ENCODE measurements around the gene HYLS1. TPM values are rescaled to one million over a fixed set of nuclear protein-coding genes. Genes with fewer than 3 reads are reported as not detected.

Gene HYLS1
- total RNA-seq, 1 experiment from 2014 or later = 8.6 TPM

GRCh38 chr11:125946712-125947418 lies 59.4 kb downstream of the HYLS1 start:
- H3K4me1 ChIP-seq (ENCODE audit: insufficient read depth, low read length) = peaks cover under 1% of the 10 kb centered on the region; the same call in 1 of the 2 replicates
- H3K56ac ChIP-seq (ENCODE audit: insufficient read length, low read depth, low read length) = no peak overlapping the region
- no peak overlapping the region for H4K8ac ChIP-seq (replicated peaks; ENCODE audit: insufficient read length, low read depth, low read length)
- H2BK20ac ChIP-seq (ENCODE audit: low read depth, low read length, poor library complexity, severe bottlenecking) = no peak overlapping the region
- no peak overlapping the region for H3K4ac ChIP-seq (ENCODE audit: low read depth, low read length)
- no peak overlapping the region for H2BK5ac ChIP-seq (ENCODE audit: insufficient read length, low read length)
- no peaks in the 10 kb centered on the region for H3K9me3 ChIP-seq (ENCODE audit: control insufficient read depth, low read depth, low read length)
- TF ChIP-seq CTCF (conservative IDR thresholded peaks at IDR 0.05) = no peak
- H3K27me3 ChIP-seq (ENCODE audit: insufficient read depth, low read length) = no peaks in the 10 kb centered on the region
- no peak overlapping the region for H3T11ph ChIP-seq (ENCODE audit: low read length)
- no peaks in the 10 kb centered on the region for H3K79me2 ChIP-seq (ENCODE audit: insufficient read depth, low read length)
- H3K27ac ChIP-seq (ENCODE audit: insufficient read length, low read depth, low read length) = no peak overlapping the region
- Mint-ChIP-seq H3K27ac (no peak overlapping the region), H3K4me1 (peaks cover 10 to 18% of the 10 kb centered on the region in 2 experiments), H3K36me3 (ENCODE audit: insufficient read depth in 1 of 3, low read depth in 3 of 3) (no peaks in the 10 kb centered on the region; a peak in 1 of 7 replicates), H3K9me3 (no peaks in the 10 kb centered on the region), H3K27me3 (ENCODE audit: low read depth) (no peaks in the 10 kb centered on the region; the same call in 1 of the 2 replicates), H3K4me3 (no peak overlapping the region)
- WGBS (ENCODE audit: extremely low coverage, insufficient read length, low lambda C conversion rate) = no CpG with 5 or more reads among the region's 14 CpGs
- no peak overlapping the region for H4K91ac ChIP-seq (ENCODE audit: insufficient read length, low read depth, low read length)
- no peak overlapping the region for H3K9ac ChIP-seq (ENCODE audit: extremely low read depth, insufficient read length, low read length)
- no peaks in the 10 kb centered on the region for H3K23me2 ChIP-seq (ENCODE audit: insufficient read length, low read depth, low read length, poor library complexity, severe bottlenecking)
- no peak for DNase-seq
- no peak overlapping the region for H2AFZ ChIP-seq (ENCODE audit: low read length)
- H2AK5ac ChIP-seq (ENCODE audit: insufficient read length, low read length) = no peak overlapping the region
- H3K18ac ChIP-seq (ENCODE audit: insufficient read length, low read depth, low read length) = no peak overlapping the region
- no peak overlapping the region for H2BK15ac ChIP-seq (ENCODE audit: low read depth, low read length)
- no peak overlapping the region for H2BK12ac ChIP-seq (ENCODE audit: insufficient read length, low read depth, low read length)
- no peak overlapping the region for H3K23ac ChIP-seq (ENCODE audit: insufficient read length, low read depth, low read length)
- no peak overlapping the region for H3K14ac ChIP-seq (ENCODE audit: insufficient read depth, low read length)
- no peaks in the 10 kb centered on the region for H3K79me1 ChIP-seq (ENCODE audit: insufficient read depth, low read depth, low read length, poor library complexity, severe bottlenecking)
- no peak overlapping the region for H3K4me2 ChIP-seq (ENCODE audit: insufficient read depth, insufficient read length, low read length)
- H4K5ac ChIP-seq (ENCODE audit: insufficient read length, low read depth, low read length) = no peak overlapping the region
- no peak overlapping the region for H2BK120ac ChIP-seq (ENCODE audit: low read depth, low read length, poor library complexity, severe bottlenecking)
- no peaks in the 10 kb centered on the region for H4K20me1 ChIP-seq (ENCODE audit: control insufficient read depth, insufficient read depth, insufficient read length)

Measured in H9 (cell line).